Stimulated activated CD4-positive, alpha-beta T cell treated with anti-CD3 and anti-CD28 coated beads, Interleukin-2, amount 100 ng/mL, for 24 hours (primary cell): ENCODE results near the gene HSD17B4.
"Not testable (repeated sequence)": the region's sequence is repeated elsewhere in the genome, so short reads cannot be mapped to it uniquely, and the experiment has no call there.

Experiments
- DNase-seq, 2 donors: peaks; one replicate each; pipeline ENCODE4 v3.0.0-alpha.2; 2020

HSD17B4 gene

GRCh38 chr5:119435436-119436132 lies 16.7 kb upstream of the HSD17B4 start:
- peak; percentile 76 to 78 for DNase-seq

- DNase-seq = not testable (repeated sequence)
These were observed 14.3 kb upstream of the HSD17B4 start for GRCh38 chr5:119437785-119438586.

GRCh38 chr5:119438587-119438917 lies 13.7 kb upstream of the HSD17B4 start:
- not testable (repeated sequence) for DNase-seq

- no peak for DNase-seq
These were observed 13.1 kb upstream of the HSD17B4 start for GRCh38 chr5:119439140-119439631.

DNA sequence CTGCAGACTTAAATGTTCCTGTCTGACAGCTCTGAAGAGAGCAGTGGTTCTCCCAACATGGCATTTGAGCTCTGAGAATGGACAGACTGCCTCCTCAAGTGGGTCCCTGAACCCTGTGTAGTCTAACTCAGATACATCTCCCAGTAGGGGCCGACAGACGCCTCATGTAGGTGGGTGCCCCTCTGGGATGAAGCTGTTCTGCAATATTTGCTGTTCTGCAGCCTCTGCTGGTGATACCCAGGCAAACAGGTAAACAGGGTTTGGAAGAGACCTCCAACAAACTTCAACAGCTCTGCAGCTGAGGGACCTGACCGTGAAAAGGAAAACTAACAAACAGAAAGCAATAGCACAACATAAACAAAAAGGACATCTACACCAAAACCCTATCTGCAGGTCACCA lies 12.7 kb upstream of the HSD17B4 start:
- DNase-seq = not testable (repeated sequence)

GRCh38 chr5:119444643-119445042 lies 7.7 kb upstream of the HSD17B4 start:
- DNase-seq = not testable (repeated sequence)

GRCh38 chr5:119445544-119445943 lies 6.8 kb upstream of the HSD17B4 start:
- no peak for DNase-seq

GRCh38 chr5:119449882-119450281 lies 2.4 kb upstream of the HSD17B4 start:
- DNase-seq = no peak

DNA sequence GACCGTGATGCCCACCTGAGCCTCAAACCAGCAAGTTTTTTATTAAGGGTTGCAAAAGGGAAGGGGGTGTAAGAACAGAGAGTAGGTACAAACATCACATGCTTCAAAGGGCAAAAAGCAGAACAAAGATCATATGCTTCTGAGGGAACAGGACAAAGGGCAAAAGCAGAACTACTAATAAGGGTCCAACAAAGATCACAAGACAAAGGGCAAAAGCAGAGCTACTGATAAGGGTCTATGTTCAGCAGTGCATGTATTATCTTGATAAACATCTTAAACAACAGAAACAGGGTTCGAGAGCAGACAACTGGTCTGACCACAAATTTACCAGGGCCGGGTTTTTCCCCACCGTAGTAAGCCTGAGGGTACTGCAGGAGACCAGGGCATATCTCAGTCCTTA lies 1.7 kb upstream of the HSD17B4 start:
- DNase-seq = not testable (repeated sequence)

GRCh38 chr5:119451561-119451960 lies 736 bp upstream of the HSD17B4 start:
- DNase-seq = no peak

- no peak for DNase-seq
These were observed 281 bp upstream of the HSD17B4 start for GRCh38 chr5:119452060-119452372.

GRCh38 chr5:119453040-119453373 lies 710 bp downstream of the HSD17B4 start:
- no peak for DNase-seq

GRCh38 chr5:119454171-119454570 lies 1.9 kb downstream of the HSD17B4 start:
- no peak for DNase-seq

- DNase-seq = no peak
These were observed 6.8 kb downstream of the HSD17B4 start for GRCh38 chr5:119458911-119459632.

- DNase-seq = no peak
These were observed 13.3 kb downstream of the HSD17B4 start for GRCh38 chr5:119465640-119466039.

GRCh38 chr5:119468286-119468685 lies 16.0 kb downstream of the HSD17B4 start:
- no peak for DNase-seq

GRCh38 chr5:119470105-119470763 lies 17.9 kb downstream of the HSD17B4 start:
- DNase-seq = no peak

GRCh38 chr5:119470851-119471451 lies 18.7 kb downstream of the HSD17B4 start:
- DNase-seq = no peak

DNA sequence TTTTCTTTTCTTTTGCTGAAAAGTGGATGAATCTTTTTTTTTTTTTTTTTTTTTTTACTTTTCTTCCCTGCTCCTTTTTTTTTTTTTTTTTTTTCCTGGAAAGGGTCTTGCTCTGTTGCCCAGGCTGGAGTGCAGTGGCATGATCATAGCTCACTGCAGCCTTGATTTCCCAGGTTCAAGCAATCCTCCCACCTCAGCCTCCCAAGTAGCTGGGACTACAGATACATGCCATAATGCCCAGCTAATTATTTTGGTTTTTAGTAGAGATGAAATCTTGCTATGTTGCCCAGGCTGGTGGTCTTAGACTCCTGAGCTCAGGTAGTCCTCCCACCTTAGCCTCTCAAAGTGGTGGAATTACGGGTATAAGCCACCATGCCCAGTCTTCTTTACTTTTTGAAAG lies 20.9 kb downstream of the HSD17B4 start:
- DNase-seq = no peak

- no peak for DNase-seq
These were observed 24.0 kb downstream of the HSD17B4 start for GRCh38 chr5:119476341-119476740.

- DNase-seq = no peak
These were observed 26.5 kb downstream of the HSD17B4 start for GRCh38 chr5:119478781-119479180.

DNA sequence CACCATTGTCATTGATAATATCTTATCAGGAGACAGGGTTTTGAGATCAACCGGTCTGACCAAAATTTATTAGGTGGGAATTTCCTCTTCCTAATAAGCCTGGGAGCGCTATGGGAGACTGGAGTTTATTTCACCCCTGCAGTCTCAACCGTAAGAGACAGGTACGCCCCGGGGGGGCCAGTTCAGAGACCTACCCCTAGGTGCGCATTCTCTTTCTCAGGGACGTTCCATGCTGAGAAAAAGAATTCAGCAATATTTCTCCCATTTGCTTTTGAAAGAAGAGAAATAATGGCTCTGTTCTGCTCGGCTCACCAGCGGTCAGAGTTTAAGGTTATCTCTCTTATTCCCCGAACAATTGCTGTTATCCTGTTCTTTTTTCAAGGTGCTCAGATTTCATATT lies 28.3 kb downstream of the HSD17B4 start:
- not testable (repeated sequence) for DNase-seq

- DNase-seq = no peak
These were observed 30.9 kb downstream of the HSD17B4 start for GRCh38 chr5:119483155-119483554.
